Measurements from ENCODE around the gene MOB3C. TPM values are rescaled to one million over a fixed set of nuclear protein-coding genes. Genes with fewer than 3 reads are reported as not detected.

Gene MOB3C
- total RNA-seq, 1 donor from 2014 or later: 30.2 TPM

DNA sequence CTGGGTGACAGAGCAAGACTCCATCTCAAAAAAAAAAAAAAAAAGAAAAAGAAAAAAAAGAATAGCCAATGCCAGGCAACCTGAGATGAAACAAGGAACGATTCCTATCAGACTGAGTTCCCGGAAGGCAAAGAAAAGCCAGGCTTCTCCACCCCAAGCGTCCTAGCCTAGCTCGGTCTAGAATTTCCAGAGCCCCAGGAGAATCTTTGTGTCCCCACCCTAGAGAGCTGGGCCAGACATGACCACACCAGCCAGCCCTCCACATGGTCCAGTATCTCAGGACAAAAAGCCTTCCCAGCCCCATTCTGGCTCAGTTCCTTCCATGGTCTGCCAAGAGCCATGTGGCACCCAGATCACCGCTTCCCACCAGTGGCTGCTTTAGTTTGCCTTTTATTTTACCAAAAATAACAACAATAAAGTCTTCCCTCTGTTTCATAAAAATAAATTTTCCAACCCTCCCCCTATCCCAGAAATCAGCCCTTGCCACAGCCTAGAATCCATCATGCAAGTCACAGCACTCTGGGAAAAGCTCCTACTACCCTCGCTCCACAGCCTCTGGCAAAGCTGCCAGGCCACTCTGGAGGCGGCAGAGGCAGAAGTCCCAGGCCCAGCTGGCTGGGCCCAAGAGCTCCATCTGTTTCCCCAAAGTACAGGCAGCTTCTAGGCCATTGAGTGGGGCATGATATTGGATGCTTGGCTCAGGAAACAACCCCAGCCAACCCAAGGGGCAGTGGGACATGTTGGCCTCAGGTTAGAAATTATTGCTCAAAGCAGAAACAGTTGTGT is 9.1 kb downstream of the MOB3C start:
- Histone ChIP-seq H3K9me3 (no peaks in the 10 kb centered on the region), H3K36me3 (peaks cover 49% of the 10 kb centered on the region), H3K27me3 (ENCODE audit: low read depth) (no peaks in the 10 kb centered on the region), H3K4me1 (peaks cover 36% of the 10 kb centered on the region), H3K27ac (no peak overlapping the region), H3K4me3 (no peak overlapping the region)
- DNase-seq: no peak
- ATAC-seq: no peak
- TF ChIP-seq, protein P1, sequence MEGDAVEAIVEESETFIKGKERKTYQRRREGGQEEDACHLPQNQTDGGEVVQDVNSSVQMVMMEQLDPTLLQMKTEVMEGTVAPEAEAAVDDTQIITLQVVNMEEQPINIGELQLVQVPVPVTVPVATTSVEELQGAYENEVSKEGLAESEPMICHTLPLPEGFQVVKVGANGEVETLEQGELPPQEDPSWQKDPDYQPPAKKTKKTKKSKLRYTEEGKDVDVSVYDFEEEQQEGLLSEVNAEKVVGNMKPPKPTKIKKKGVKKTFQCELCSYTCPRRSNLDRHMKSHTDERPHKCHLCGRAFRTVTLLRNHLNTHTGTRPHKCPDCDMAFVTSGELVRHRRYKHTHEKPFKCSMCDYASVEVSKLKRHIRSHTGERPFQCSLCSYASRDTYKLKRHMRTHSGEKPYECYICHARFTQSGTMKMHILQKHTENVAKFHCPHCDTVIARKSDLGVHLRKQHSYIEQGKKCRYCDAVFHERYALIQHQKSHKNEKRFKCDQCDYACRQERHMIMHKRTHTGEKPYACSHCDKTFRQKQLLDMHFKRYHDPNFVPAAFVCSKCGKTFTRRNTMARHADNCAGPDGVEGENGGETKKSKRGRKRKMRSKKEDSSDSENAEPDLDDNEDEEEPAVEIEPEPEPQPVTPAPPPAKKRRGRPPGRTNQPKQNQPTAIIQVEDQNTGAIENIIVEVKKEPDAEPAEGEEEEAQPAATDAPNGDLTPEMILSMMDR (IDR thresholded peaks at IDR 0.05): no peak
- intact Hi-C loops (cut with DNase I): no loop called here

DNA sequence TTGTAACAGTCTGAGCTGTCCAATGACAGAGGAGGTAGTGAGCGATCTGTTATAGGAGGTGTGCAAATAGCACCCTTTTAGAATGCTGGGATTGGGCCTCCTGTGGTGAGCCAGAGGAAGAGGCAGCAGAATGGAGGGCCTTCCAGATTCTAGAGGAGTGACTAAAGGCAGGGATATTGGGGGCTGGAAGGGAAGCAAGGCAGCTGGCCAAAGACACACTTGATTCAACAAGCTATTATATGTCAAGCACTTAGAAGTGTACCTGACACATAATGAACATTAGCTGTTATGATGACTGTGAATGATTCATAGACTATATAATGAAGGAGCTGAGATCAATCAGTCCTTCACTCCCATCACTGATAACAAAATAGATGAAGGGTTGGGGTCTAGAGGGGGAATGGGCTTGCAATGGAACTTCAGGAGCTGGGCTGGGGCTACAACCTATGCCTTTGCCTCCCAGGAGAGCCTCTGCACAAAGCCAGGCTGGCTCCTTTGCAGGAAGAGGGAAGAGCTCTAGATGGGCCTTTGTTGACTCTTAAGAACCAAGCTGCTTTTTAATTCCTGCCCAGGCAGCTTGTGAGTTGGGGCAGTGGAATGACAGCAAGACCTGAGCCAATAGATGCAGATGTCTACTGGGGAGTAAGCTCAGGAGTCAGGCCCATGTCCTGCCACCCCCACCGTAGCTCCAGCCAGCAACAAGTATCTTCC is 10.2 kb downstream of the MOB3C start:
- intact Hi-C loops (cut with DNase I): no loop called here

DNA sequence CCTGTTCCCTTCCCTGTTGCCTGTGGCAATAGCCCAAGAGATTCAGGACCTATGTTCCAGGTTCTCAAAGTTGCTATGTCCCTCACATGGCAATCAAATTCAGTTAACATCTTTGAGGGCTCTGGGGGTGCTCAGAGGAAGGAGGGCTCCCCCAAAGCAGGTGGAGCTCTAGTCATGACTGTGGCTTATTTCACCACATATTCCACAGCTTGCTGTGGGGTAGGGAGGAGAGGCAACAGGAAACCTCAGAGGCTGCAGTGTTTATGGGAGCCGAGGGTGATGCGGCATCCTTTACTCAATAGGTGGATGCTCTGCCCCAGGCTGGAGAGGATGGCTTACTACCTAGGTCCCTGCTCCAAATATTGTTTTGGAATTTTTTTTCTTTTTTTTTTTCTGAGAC is 11.4 kb downstream of the MOB3C start:
- Histone ChIP-seq H3K4me1 (peaks cover 33% of the 10 kb centered on the region), H3K36me3 (peaks cover 28% of the 10 kb centered on the region), H3K27me3 (ENCODE audit: low read depth) (no peaks in the 10 kb centered on the region), H3K9me3 (no peaks in the 10 kb centered on the region), H3K4me3 (no peak overlapping the region), H3K27ac (no peak overlapping the region)
- DNase-seq (no peak), ATAC-seq (no peak)
- intact Hi-C loops (cut with DNase I): no loop called here
- TF ChIP-seq, protein P1 (IDR thresholded peaks at IDR 0.05): no peak

More for the DNA sequence above, 10.2 kb downstream of the MOB3C start:
- no peaks in the 10 kb centered on the region for H3K27me3 ChIP-seq (ENCODE audit: low read depth)
- no peak overlapping the region for H3K27ac ChIP-seq
- DNase-seq: no peak
- no peak for ATAC-seq
- peaks cover 34% of the 10 kb centered on the region for H3K4me1 ChIP-seq
- peaks cover 40% of the 10 kb centered on the region for H3K36me3 ChIP-seq
- TF ChIP-seq, protein P1 (IDR thresholded peaks at IDR 0.05): no peak
- H3K9me3 ChIP-seq: no peaks in the 10 kb centered on the region
- H3K4me3 ChIP-seq: no peak overlapping the region

DNA sequence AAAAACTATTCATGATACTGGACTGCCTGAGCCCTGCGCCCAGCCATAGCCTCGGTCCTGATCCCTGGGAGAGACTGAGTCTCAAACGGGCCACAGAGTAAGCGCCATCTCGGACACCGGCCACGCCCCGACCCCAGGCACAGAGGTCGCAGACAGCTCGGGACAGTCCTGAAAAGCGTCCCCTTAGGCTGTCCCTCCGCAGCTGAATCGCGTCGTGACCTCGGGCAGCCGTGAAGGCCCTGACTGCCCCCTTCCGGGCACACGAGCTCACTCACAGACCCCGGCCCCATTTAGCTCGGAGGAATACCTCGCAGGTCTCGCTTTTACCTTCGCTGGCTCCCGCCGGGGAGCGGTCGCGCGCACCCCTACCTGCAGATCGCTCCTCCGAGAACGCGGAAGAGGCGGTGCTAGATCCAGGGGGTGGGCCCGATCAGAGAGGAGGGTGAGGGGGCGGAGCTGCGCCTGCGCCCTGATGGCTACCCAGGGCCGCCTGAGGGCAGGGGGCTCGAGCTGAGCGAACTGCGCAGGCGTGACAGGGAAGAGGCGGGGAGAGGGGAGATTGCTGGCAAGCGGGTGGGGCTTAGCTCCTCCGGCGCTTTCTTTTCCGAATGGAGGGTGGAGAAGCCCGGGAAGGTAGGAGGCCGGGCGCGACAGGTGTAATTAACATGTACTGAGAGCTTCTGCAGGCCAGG is 12.6 kb downstream of the MOB3C start, which contains the start of gene MKNK1:
TSS of gene MKNK1 (minus strand) at position 411 of the 692 bp plus-strand sequence. CDS start 20,941 bp downstream, outside the sequence.
- Histone ChIP-seq H3K27ac (peak within 1 kb of the TSS; percentile 88), H3K4me1 (peaks cover 45% of the 10 kb centered on the region), H3K27me3 (ENCODE audit: low read depth) (no peaks in the 10 kb centered on the region), H3K36me3 (peaks cover 16% of the 10 kb centered on the region), H3K4me3 (peak within 1 kb of the TSS; percentile 85), H3K9me3 (no peaks in the 10 kb centered on the region)
- intact Hi-C loops (cut with DNase I): no loop called here
- ATAC-seq (peak; percentile 99), DNase-seq (peak; percentile 98)
- TF ChIP-seq, protein P1 (IDR thresholded peaks at IDR 0.05): peak; percentile 24

DNA sequence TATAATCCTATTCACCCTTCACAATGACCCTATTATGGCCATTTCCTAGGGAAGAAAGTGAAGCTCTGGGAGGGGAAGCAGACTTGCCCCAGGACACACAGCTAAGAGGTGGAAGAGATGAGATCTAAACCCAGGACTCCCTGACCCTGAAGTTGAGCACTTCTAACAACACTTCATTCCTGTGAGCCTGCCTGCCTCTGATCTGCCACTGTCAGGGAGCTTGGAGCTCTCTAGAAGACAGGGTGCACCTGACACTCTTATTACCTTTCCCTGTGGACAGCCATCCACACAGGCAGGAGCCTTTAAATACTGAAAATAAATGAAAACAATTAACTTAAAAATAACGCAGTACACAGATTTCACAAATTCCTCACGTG is 13.1 kb downstream of the MOB3C start:
- Histone ChIP-seq H3K27ac (peak overlapping the region; percentile 88), H3K27me3 (ENCODE audit: low read depth) (no peaks in the 10 kb centered on the region), H3K9me3 (no peaks in the 10 kb centered on the region), H3K4me1 (peaks cover 50% of the 10 kb centered on the region), H3K4me3 (peak overlapping the region; percentile 85), H3K36me3 (peaks cover 11% of the 10 kb centered on the region)
- ATAC-seq (peak in 1 of 2 donors; percentile 42), DNase-seq (no peak)
- TF ChIP-seq, protein P1 (IDR thresholded peaks at IDR 0.05): no peak
- intact Hi-C loops (cut with DNase I): no loop called here

All from lower lobe of right lung (tissue), 2 donors.